B cell (primary cell): ENCODE measurements around the gene SMIM14. TPM values are rescaled to one million over a fixed set of nuclear protein-coding genes. Genes with fewer than 3 reads are reported as not detected.

Experiments used
- ATAC-seq: fragments of 200-7000 bp; cut with Tn5 transposase; one replicate; pipeline ENCODE4 v1.10.0; 2021; ENCODE audit warnings: low read depth, mild to moderate bottlenecking, moderate number of reproducible peaks, moderate library complexity
- CTCF ChIA-PET: fragments of 350-600 bp; sonication (Branson Sonifier 250); formaldehyde crosslinking; loops from one replicate; lab custom pipeline; 2021; ENCODE audit warnings: antibody characterized with exemption, inconsistent platforms; lab: Charles Lee
- POLR2A ChIA-PET: fragments of 350-600 bp; sonication (Branson Sonifier 250); formaldehyde crosslinking; loops from one replicate; lab custom pipeline; 2021; ENCODE audit warnings: antibody characterized with exemption; lab: Charles Lee
- DNase-seq: peaks from one replicate; pipeline ENCODE4 v3.0.0; 2013
- H2AFZ ChIP-seq: 2 replicates; pipeline ENCODE4 v1.6.1; 2012; ENCODE audit warnings: mild to moderate bottlenecking, low read depth, low read length; ENCODE audit not compliant: insufficient read depth, poor library complexity, severe bottlenecking
- H3K27ac ChIP-seq, 2 donors: 1 replicate in 1 of 2; 2 replicates in 1 of 2; pipeline ENCODE4 v1.5.1; 2012 to 2013; ENCODE audit warnings: low read length in 2 of 2, mild to moderate bottlenecking in 2 of 2, moderate library complexity in 1 of 2
- H3K27me3 ChIP-seq, 4 experiments: fragments of 200-600 bp in 1 of 4; sonication (generic) in 1 of 4; replicated peaks in 1 of 4; 1 replicate in 2 of 4; 2 replicates in 2 of 4; pipeline versions ENCODE4 v1.6.1 to v1.7.0; 2013 to 2016; ENCODE audit warnings: low read length in 3 of 4, mild to moderate bottlenecking in 2 of 4, mixed read lengths in 1 of 4, moderate library complexity in 1 of 4; ENCODE audit not compliant: insufficient read depth in 4 of 4, control insufficient read depth in 3 of 4; ENCODE audit errors: control extremely low read depth in 1 of 4
- H3K36me3 ChIP-seq, 2 experiments: replicated peaks in 1 of 2; 1 replicate in 1 of 2; 2 replicates in 1 of 2; pipeline versions ENCODE4 v1.6.1 to v1.7.1; 2013; ENCODE audit warnings: low read length in 1 of 2; ENCODE audit not compliant: insufficient read depth in 2 of 2, control insufficient read depth in 1 of 2; ENCODE audit errors: control extremely low read depth in 1 of 2, extremely low read depth in 1 of 2
- H3K4me1 ChIP-seq, 2 donors: fragments of 200-600 bp in 1 of 2; sonication (generic) in 1 of 2; 1 replicate in 1 of 2; 2 replicates in 1 of 2; pipeline versions ENCODE4 v1.5.1 to v1.6.1; 2013 to 2017; ENCODE audit warnings: low read length in 2 of 2; ENCODE audit not compliant: control insufficient read depth in 2 of 2, insufficient read depth in 2 of 2
- H3K4me2 ChIP-seq: replicated peaks from 2 replicates; pipeline ENCODE3; 2012; ENCODE audit warnings: mild to moderate bottlenecking, low read depth, low read length; ENCODE audit not compliant: poor library complexity, severe bottlenecking
- H3K4me3 ChIP-seq, 5 experiments: fragments of 200-600 bp in 1 of 5; sonication (generic) in 1 of 5; 1 replicate in 3 of 5; 2 replicates in 2 of 5; pipeline versions ENCODE4 v1.5.1 to v1.7.0; 2011 to 2016; ENCODE audit warnings: low read length in 4 of 5, mild to moderate bottlenecking in 4 of 5, low read depth in 2 of 5, control low read depth in 1 of 5, moderate library complexity in 1 of 5; ENCODE audit not compliant: insufficient read depth in 1 of 5; ENCODE audit errors: control extremely low read depth in 1 of 5, extremely low read depth in 1 of 5
- H3K79me2 ChIP-seq: fragments of 200-600 bp; sonication (generic); one replicate; pipeline ENCODE4 v1.6.0; 2016; ENCODE audit warnings: low read length; ENCODE audit not compliant: control insufficient read depth, insufficient read depth
- H3K9ac ChIP-seq: fragments of 200-600 bp; sonication (generic); 2 replicates; pipeline ENCODE4 v1.6.1; 2017; ENCODE audit warnings: mild to moderate bottlenecking, low read length, moderate library complexity
- H3K9me3 ChIP-seq, 3 donors: one replicate each; pipeline versions ENCODE4 v1.6.1 to v1.7.1; 2013; ENCODE audit warnings: low read length in 2 of 3; ENCODE audit not compliant: control insufficient read depth in 2 of 3, insufficient read depth in 1 of 3; ENCODE audit errors: control extremely low read depth in 1 of 3
- H4K20me1 ChIP-seq: 2 replicates; pipeline ENCODE4 v1.6.0; 2012; ENCODE audit warnings: mild to moderate bottlenecking, low read length; ENCODE audit not compliant: insufficient read depth, control insufficient read depth, poor library complexity, severe bottlenecking
- H3K27ac Mint-ChIP-seq: one replicate; pipeline ENCODE4 v1.8.0; 2021; ENCODE audit warnings: mixed read lengths
- H3K27me3 Mint-ChIP-seq: one replicate; pipeline ENCODE4 v1.8.0; 2021; ENCODE audit warnings: mixed read lengths
- H3K4me1 Mint-ChIP-seq: one replicate; pipeline ENCODE4 v1.8.0; 2021; ENCODE audit warnings: mixed read lengths
- H3K4me3 Mint-ChIP-seq: one replicate; pipeline ENCODE4 v1.8.0; 2021; ENCODE audit warnings: mixed read lengths
- H3K9me3 Mint-ChIP-seq: one replicate; pipeline ENCODE4 v1.8.0; 2022; ENCODE audit warnings: mixed read lengths; ENCODE audit not compliant: insufficient read depth
- EZH2 ChIP-seq: IDR thresholded peaks from 2 replicates; pipeline ENCODE4 v1.6.1; 2012; ENCODE audit warnings: borderline replicate concordance, low read depth, mild to moderate bottlenecking, moderate library complexity, low read length; ENCODE audit not compliant: insufficient read depth, poor library complexity, severe bottlenecking
- WGBS: methylation state at CpG from one replicate; pipeline ENCODE4 v1.1.5; 2013; ENCODE audit warnings: missing lambda C conversion rate; ENCODE audit not compliant: insufficient coverage; 5-methylcytosine and 5-hydroxymethylcytosine counted together
- intact Hi-C: fragments of 100-400 bp; cut with micrococcal nuclease; formaldehyde crosslinking; loops from one replicate; pipeline ENCODE4 v1.10.0; 2022
- polyA plus RNA-seq: library from polyadenylated mRNA; depleted of rRNA; stranded (reverse); fragments of >200 nt; gene quantifications from 2 replicates; pipeline ENCODE4 v1.2.3, GENCODE V29; 2012
- total RNA-seq, 2 donors: library from RNA; stranded (reverse); fragments of 120-200 nt in 1 of 2; gene quantifications; 1 replicate in 1 of 2; 2 replicates in 1 of 2; pipeline versions ENCODE4 v1.2.3 to v1.2.4, GENCODE V29; 2013 to 2022
- TF ChIP-seq, protein P1 (sequence below): fragments of 200-600 bp; IDR thresholded peaks from one replicate; pipeline ENCODE4 v1.8.0; 2022; ENCODE audit warnings: antibody characterized with exemption, mild to moderate bottlenecking

SMIM14 gene
- total and polyA plus RNA-seq, 2 donors (not counting 1 experiment from before 2014, with no cell fraction given), result 38.9 to 56.0 TPM

DNA sequence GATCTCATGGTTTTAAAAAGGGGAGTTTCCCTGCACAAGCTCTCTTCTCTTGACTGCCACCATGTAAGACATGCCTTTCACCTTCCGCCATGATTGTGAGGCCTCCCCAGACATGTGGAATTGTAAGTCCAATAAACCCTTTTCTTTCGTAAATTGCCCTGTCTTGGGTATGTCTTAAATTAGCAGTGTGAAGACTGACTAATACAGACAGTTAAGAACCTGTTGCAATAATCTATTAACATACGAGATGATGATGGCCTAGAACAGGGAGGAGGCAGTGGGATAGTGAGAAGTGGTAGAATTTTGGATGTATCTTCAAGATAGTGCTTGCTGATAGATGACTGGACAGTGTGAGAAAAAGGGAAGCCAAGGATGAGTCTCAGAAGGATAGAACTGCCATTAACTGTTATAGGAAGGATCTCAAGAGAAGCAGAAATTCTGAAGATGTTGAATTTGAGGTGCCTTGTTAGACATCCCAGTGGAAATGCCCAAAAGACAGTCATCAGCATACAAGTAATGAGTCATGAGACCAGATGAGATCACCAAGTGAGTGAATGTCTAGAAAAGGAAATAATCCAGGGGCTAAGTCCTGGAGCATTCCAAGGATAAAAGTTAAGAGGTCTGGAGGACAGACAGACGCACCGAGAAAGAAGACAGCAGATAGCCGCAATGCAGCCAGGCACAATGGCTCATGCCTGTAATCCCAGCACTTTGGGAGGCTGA lies 72.6 kb downstream of the SMIM14 start:
- intact Hi-C loops, result no loop called here
- H2AFZ ChIP-seq, result no peak overlapping the region
- H3K36me3 ChIP-seq, result peaks cover 15 to 55% of the 10 kb centered on the region in 2 experiments
- H3K27ac Mint-ChIP-seq, result peak overlapping the region; percentile 16
- CTCF ChIA-PET, result interaction anchor here (0.5 kb wide), 1 partner anchor 388 kb away, joined by 3 read pairs; no protein-coding TSS in a partner anchor
- H3K27ac ChIP-seq, result no peak overlapping the region
- no peak overlapping the region for H3K9ac ChIP-seq
- no peak overlapping the region for H3K4me3 Mint-ChIP-seq
- H3K79me2 ChIP-seq, result peaks cover 80% of the 10 kb centered on the region
- WGBS, result 100% methylated on average over 5 of the region's 6 CpGs
- POLR2A ChIA-PET, result no interaction called here
- H3K9me3 Mint-ChIP-seq, result peaks cover 5% of the 10 kb centered on the region
- DNase-seq (no peak), ATAC-seq (no peak)
- TF ChIP-seq EZH2, result no peak
- TF ChIP-seq, protein P1, sequence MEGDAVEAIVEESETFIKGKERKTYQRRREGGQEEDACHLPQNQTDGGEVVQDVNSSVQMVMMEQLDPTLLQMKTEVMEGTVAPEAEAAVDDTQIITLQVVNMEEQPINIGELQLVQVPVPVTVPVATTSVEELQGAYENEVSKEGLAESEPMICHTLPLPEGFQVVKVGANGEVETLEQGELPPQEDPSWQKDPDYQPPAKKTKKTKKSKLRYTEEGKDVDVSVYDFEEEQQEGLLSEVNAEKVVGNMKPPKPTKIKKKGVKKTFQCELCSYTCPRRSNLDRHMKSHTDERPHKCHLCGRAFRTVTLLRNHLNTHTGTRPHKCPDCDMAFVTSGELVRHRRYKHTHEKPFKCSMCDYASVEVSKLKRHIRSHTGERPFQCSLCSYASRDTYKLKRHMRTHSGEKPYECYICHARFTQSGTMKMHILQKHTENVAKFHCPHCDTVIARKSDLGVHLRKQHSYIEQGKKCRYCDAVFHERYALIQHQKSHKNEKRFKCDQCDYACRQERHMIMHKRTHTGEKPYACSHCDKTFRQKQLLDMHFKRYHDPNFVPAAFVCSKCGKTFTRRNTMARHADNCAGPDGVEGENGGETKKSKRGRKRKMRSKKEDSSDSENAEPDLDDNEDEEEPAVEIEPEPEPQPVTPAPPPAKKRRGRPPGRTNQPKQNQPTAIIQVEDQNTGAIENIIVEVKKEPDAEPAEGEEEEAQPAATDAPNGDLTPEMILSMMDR, result no peak
- H3K27me3 Mint-ChIP-seq, result no peaks in the 10 kb centered on the region
- H3K9me3 ChIP-seq, result peaks cover 0 to 2% (median 0%) of the 10 kb centered on the region in 3 donors
- H3K27me3 ChIP-seq, result no peaks in the 10 kb centered on the region
- H4K20me1 ChIP-seq, result peaks cover 4% of the 10 kb centered on the region
- H3K4me1 ChIP-seq, result peaks cover 10 to 16% of the 10 kb centered on the region in 2 donors
- peaks cover 32% of the 10 kb centered on the region for H3K4me1 Mint-ChIP-seq
- H3K4me2 ChIP-seq, result no peak overlapping the region
- H3K4me3 ChIP-seq, result no peak overlapping the region

DNA sequence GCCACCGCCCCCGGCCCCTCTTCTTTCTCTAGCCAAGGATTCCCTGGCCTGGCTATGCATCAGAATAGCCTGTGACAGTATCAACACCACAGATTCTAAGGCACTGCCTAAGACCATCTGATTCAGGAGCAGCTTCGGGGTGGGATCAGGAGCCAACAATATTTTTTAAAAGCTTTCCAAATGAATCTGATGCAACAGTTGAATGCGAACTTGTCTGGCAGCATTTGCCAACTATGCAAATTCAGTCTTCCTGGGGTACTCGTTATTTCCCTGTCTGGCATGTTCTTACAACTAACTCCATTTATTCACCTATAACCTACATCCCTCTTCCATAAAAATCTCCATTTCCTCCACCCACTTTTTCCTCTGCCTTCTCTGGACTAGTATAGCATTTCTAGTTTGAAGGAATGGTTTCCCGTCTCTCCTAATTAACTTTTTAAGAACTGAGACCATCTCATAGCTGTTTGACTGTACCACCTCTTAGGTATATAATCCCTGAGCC lies 75.3 kb downstream of the SMIM14 start:
- Histone ChIP-seq H3K27me3 (no peaks in the 10 kb centered on the region), H3K4me1 (no peaks in the 10 kb centered on the region), H3K9ac (no peak overlapping the region), H3K4me3 (no peak overlapping the region), H3K36me3 (peaks cover 18 to 47% of the 10 kb centered on the region in 2 experiments), H3K79me2 (peaks cover 80% of the 10 kb centered on the region), H3K9me3 (peaks cover 0 to 2% (median 0%) of the 10 kb centered on the region in 3 donors), H3K27ac (no peak overlapping the region), H4K20me1 (peaks cover 4% of the 10 kb centered on the region), H2AFZ (no peak overlapping the region), H3K4me2 (no peak overlapping the region)
- intact Hi-C loops, result no loop called here
- TF ChIP-seq, protein P1, result no peak
- no peak for TF ChIP-seq EZH2
- ATAC-seq (no peak), DNase-seq (no peak)
- Mint-ChIP-seq H3K27ac (peak overlapping the region; percentile 47), H3K4me3 (no peak overlapping the region), H3K9me3 (peaks cover 5% of the 10 kb centered on the region), H3K4me1 (peaks cover 15% of the 10 kb centered on the region), H3K27me3 (no peaks in the 10 kb centered on the region)
- WGBS, result 98% methylated on average over 6 of the region's 6 CpGs
- ChIA-PET CTCF (interaction anchor here (2.1 kb wide), 1 partner anchor 75 kb away, joined by 5 read pairs; the partner anchor contains the start of gene SMIM14), POLR2A (no interaction called here)
